Progenitor cell of endocrine pancreas (in vitro differentiated cells): ENCODE measurements around the gene TBCE. TPM values are rescaled to one million over a fixed set of nuclear protein-coding genes. Genes with fewer than 3 reads are reported as not detected.

Experiments
- DNase-seq: peaks from one replicate; pipeline ENCODE4 v3.0.0; 2021; ENCODE audit warnings: low spot score; ENCODE audit not compliant: unreplicated experiment
- H3K27ac Mint-ChIP-seq: 2 replicates; pipeline ENCODE4 v1.8.0; 2021; ENCODE audit warnings: mild to moderate bottlenecking, moderate library complexity, mixed read lengths
- H3K27me3 Mint-ChIP-seq: 2 replicates; pipeline ENCODE4 v1.8.0; 2021; ENCODE audit warnings: mixed read lengths
- H3K36me3 Mint-ChIP-seq: 2 replicates; pipeline ENCODE4 v1.8.0; 2022; ENCODE audit warnings: mixed read lengths; ENCODE audit not compliant: insufficient read depth
- H3K4me1 Mint-ChIP-seq: 2 replicates; pipeline ENCODE4 v1.8.0; 2021; ENCODE audit warnings: low read depth, mixed read lengths
- H3K4me3 Mint-ChIP-seq: 2 replicates; pipeline ENCODE4 v1.8.0; 2021; ENCODE audit warnings: low read depth, mild to moderate bottlenecking, moderate library complexity, mixed read lengths
- H3K9me3 Mint-ChIP-seq: 2 replicates; pipeline ENCODE4 v1.8.0; 2021; ENCODE audit warnings: low read depth, mixed read lengths
- total RNA-seq: library from RNA; stranded (reverse); gene quantifications from 2 replicates; pipeline ENCODE4 v1.2.1, GENCODE V29; 2021
- TF ChIP-seq, protein P1 (sequence below): fragments of 200-600 bp; sonication (generic); IDR thresholded peaks from one replicate; pipeline ENCODE4 v1.5.0; 2021; ENCODE audit warnings: antibody characterized with exemption, mild to moderate bottlenecking; ENCODE audit not compliant: unreplicated experiment

Gene TBCE
- total RNA-seq, 1 donor from 2014 or later: 40.7 TPM

DNA sequence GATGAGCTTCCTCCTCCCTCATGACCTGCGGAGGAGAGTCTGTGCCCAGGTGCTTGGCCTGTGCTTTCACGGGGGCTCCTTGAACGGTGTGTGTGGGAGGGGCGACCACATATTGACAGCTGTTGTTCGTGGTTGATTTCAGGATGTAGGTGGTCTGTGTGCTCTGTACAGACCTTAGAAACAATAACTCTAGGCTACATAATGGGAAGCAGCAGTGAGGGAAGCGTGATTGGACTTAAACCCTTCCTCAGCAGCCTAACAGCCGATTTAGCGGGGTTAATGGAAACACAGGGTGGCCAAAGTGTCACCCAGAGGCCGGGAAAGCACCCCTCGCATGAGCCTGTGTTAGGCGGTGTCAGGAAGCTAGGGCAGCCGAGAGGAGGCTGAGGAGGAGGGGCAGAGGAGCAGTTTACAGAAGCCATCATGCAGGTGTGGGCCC lies 56.0 kb downstream of the TBCE start:
- Mint-ChIP-seq H3K9me3 (no peaks in the 10 kb centered on the region), H3K27ac (peak overlapping the region; percentile 53), H3K36me3 (peaks cover 2% of the 10 kb centered on the region), H3K27me3 (no peaks in the 10 kb centered on the region), H3K4me3 (no peak overlapping the region), H3K4me1 (peaks cover 5% of the 10 kb centered on the region)
- TF ChIP-seq, protein P1, sequence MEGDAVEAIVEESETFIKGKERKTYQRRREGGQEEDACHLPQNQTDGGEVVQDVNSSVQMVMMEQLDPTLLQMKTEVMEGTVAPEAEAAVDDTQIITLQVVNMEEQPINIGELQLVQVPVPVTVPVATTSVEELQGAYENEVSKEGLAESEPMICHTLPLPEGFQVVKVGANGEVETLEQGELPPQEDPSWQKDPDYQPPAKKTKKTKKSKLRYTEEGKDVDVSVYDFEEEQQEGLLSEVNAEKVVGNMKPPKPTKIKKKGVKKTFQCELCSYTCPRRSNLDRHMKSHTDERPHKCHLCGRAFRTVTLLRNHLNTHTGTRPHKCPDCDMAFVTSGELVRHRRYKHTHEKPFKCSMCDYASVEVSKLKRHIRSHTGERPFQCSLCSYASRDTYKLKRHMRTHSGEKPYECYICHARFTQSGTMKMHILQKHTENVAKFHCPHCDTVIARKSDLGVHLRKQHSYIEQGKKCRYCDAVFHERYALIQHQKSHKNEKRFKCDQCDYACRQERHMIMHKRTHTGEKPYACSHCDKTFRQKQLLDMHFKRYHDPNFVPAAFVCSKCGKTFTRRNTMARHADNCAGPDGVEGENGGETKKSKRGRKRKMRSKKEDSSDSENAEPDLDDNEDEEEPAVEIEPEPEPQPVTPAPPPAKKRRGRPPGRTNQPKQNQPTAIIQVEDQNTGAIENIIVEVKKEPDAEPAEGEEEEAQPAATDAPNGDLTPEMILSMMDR: no peak
- no peak for DNase-seq

DNA sequence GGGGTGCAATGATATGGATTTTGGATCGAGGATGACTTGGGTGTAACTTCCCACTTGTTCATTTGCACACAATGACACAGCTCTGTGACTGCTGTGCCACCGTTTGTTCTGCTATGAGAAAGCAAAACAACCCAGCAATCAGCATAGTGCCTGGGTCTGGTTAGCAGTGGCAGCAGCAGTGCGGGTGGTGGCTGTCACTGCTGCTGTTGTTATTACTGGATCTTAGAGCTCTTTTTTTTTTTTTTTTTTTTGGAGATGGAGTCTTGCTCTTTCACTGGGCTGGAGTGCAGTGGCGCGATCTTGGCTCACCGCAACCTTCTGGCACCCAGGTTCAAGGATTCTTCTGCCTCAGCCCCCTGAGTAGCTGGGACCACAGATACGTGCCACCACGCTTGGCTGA lies 56.9 kb downstream of the TBCE start:
- Mint-ChIP-seq H3K27me3 (no peaks in the 10 kb centered on the region), H3K4me3 (no peak overlapping the region), H3K4me1 (peaks cover 5% of the 10 kb centered on the region), H3K9me3 (no peaks in the 10 kb centered on the region), H3K27ac (no peak overlapping the region), H3K36me3 (peaks cover 4% of the 10 kb centered on the region)
- TF ChIP-seq, protein P1: no peak
- DNase-seq: no peak

DNA sequence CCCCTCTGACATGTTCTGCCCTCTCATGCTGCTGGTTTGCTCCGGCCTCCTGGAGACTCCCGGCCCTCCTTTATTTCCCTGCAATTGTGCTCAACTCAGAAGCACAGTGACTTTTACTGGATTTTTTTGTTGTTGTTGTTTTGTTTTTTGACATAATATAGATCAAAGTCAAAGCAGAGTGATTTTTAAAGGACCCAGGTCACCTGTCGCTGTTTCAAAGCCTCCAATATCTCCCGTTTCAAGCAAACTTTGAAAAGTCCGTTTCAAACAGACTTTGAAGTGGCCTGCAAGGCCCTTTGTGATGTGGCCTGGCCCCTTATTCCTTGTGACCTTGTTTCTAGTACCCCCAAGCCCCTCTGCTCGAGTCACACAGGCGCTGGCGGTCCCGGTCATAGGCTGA lies 58.1 kb downstream of the TBCE start:
- DNase-seq: no peak
- Mint-ChIP-seq H3K4me3 (no peak overlapping the region), H3K36me3 (peaks cover 4% of the 10 kb centered on the region), H3K9me3 (no peaks in the 10 kb centered on the region), H3K27ac (peak overlapping the region; percentile 65), H3K27me3 (no peaks in the 10 kb centered on the region), H3K4me1 (peaks cover 5% of the 10 kb centered on the region)
- TF ChIP-seq, protein P1: no peak

DNA sequence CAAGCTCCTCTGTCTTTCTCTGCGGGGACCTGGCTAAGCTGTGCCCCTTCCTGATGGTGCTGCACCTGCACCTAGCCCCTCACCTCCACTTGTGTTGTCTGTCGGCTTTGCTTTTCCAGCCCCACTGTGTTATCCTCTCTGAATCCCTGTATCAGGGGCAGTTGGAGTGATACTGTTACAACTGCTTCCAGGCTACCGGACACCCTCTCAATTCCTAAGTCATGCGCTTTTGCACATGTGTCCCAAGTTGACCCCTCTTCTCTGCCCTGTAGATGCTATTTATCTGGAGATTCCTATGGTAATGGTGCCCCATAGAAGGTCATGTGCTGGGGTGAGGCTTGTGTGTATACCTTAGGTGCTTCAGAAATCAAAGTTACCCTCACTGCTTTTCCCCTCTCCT lies 58.9 kb downstream of the TBCE start:
- Mint-ChIP-seq H3K36me3 (peaks cover 4% of the 10 kb centered on the region), H3K9me3 (no peaks in the 10 kb centered on the region), H3K27me3 (no peaks in the 10 kb centered on the region), H3K27ac (no peak overlapping the region), H3K4me3 (no peak overlapping the region), H3K4me1 (peaks cover 5% of the 10 kb centered on the region)
- DNase-seq: no peak
- TF ChIP-seq, protein P1: no peak

DNA sequence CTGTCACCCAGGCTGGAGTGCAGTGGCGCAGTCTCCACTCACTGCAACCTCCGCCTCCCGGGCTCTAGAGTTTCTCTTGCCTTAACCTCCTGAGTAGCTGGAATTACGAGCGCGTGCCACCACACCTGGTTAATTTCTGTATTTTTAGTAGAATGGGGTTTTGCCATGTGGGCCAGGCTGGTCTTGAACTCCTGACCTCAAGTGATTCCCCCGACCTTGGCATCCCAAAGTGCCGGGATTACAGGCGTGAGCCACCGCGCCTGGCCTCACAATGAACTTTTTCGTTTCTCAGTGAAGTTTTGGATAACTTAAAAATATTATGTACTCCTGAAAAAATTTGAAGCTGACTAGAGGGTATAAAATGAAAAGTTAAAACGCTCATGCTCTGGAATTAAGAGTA lies 59.5 kb downstream of the TBCE start:
- Mint-ChIP-seq H3K4me3 (no peak overlapping the region), H3K27ac (no peak overlapping the region), H3K36me3 (peaks cover 4% of the 10 kb centered on the region), H3K9me3 (no peaks in the 10 kb centered on the region), H3K4me1 (peaks cover 5% of the 10 kb centered on the region), H3K27me3 (no peaks in the 10 kb centered on the region)
- no peak for DNase-seq
- TF ChIP-seq, protein P1: no peak
